HG03045 (cell line): ENCODE measurements around the gene ENO3.

Source experiments
- ATAC-seq: cut with Tn5 transposase; IDR thresholded peaks from one replicate; pipeline ENCODE4 v1.9.1; 2021; ENCODE audit warnings: mild to moderate bottlenecking, moderate library complexity; ENCODE audit not compliant: unreplicated experiment

ENO3 gene

GRCh38 chr17:4972752-4973151, 21.8 kb downstream of the ENO3 start:
- ATAC-seq: no peak

DNA sequence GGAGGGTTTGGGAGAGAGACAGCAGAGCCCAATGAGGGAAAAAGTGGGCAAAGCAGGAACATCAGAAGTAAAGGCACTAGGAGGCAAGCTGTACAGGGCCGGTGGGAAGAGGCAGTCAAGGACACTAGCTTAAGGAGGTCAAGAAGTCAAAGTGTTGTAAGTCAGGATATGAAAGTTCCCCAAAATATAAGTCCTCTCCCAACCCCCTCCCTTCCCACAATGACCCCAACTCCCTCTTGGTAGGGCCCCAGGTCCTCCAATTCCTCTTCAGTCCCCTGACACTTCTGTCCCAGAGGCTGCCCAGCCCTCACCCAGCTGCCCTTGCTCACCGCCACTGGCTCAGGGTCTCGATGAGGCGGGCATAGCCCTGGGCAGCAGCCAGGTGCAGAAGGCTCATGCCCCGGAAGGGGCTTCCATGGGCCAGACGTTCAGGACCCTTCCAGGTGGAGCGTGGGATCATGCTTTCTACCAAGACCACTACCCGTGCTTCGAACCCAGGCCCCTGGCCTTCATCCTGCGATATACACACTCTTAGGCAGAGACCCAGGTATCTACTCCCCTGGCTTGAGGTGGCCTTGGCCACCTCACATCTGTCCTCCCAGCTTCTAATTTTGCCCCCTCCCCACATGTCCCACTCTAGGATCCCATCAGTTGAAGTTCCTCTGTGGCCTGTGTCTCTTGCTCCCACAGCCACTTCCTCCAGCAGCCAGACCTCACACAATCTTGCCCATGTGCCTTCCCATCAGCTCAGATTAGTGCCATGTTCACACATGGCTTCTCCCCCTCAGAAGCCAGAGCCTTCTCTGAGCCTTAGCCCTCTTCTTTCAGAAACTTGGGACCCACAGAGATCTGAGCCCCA, 22.6 kb downstream of the ENO3 start:
- no peak for ATAC-seq

- no peak for ATAC-seq
These were observed 23.3 kb downstream of the ENO3 start for GRCh38 chr17:4974115-4974670.

DNA sequence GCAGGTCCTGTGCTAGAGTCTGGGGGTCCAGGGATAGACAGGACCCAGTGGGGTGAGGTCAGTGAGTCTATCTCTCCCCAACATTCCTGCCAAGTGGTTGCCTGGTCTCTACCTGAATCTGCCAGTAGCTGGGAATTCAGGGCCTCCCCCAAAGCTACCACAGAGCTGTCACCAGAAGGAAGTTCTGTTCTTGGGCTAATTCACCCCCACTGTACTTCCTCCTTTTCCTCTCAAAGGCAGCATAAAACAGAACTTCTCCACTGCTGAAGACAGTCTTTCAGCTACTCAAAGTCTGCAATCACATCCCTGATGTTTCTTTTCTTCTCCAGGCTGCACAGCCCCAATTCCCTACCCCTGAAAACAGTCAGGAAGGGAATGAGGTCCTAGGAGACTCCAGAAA, 27.8 kb downstream of the ENO3 start:
- no peak for ATAC-seq

DNA sequence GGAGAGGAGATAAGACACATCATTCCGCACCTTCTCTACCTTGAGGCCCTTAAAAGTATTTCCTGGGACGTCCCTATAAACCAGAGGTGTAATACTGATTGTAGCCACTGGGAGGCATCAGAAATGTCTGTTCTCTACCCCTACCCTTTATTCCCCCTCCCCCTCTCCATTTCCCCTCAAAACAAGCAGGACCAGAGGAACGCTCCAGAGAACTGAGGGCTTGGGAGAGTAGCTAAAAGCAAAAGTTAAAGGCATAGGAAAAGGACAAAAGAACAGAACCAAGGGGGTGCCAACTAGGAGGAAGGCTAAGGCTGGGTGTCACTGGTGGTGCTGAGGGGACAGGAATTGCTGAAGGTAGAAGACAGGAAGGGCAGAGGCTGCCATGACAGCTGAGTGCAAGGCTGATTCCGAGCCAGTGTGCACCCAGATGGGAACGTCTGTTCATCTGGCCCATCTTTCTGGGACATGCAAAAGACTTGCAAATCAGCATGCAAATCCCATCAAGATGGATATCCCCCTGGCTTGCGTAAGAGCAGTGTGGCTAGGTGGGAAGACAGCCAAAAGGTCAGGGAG, 29.8 kb downstream of the ENO3 start:
- ATAC-seq: no peak

DNA sequence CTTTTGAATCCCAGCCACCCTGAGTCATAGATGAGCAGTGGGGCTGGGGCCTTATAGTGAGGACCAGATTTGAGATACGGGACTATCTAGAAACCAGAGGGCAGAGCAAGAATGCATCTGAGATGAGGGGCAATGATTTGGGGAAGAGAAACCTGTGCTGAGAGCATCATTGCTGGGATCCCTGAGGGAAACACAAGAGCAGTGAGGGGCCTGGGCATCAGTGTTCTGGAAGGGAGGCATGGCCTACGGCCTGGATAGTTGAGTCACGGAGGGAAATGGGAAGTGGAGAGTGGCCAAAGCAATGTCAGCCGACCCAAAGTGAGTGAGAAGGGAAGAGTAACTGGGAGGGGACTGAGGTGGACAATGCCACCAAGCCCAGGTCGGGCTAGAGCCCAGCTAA, 31.4 kb downstream of the ENO3 start:
- no peak for ATAC-seq

GRCh38 chr17:4986403-4986802, 35.5 kb downstream of the ENO3 start:
- no peak for ATAC-seq

DNA sequence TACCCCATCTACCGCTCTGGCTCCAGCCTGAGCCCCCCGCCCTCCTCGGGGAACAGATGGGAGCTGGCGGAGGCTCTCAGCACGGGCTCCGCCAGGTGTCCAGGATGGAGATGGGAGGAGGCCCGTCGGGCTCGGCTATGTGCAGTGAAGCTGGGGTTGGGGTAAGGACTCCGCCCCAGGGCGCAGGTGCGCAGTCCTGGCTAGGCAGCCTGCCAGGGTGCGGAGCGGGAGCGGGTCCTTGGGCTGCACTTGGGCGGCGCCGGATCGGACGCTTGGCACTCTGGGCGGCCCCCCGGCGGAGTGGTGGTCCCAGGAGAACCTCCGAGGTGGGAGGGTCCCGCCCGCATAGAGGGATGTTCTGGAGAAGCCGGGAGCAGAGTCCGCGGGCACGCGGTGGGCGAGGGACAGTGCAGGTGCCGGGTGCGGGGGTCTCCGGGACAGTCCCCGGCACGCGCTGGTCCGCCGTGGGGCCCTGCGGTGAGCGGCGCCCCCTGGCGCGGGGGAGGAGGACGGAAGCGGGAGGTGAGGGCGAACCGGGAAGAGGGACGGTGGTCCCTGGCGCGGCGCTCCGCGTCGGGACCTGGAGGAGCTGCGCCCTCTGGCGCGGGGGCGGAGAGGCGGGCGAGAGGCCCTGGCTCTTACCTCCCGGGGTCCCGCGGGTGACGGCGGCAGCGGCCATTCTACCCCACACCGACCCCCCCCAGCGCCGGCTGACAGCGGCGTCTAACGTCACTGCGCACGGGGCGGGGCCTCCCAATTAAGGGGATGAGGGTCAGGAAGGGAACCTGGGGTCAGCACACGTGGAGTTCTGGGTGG, 36.2 kb downstream of the ENO3 start, which contains the start of gene CAMTA2:
Gene CAMTA2 (minus strand): TSS at position 725 of the 816 bp plus-strand sequence. CDS start 1,453 bp downstream, outside the sequence.
- peak; percentile 71 for ATAC-seq

- no peak for ATAC-seq
These were observed 37.0 kb downstream of the ENO3 start for GRCh38 chr17:4987767-4988567.

DNA sequence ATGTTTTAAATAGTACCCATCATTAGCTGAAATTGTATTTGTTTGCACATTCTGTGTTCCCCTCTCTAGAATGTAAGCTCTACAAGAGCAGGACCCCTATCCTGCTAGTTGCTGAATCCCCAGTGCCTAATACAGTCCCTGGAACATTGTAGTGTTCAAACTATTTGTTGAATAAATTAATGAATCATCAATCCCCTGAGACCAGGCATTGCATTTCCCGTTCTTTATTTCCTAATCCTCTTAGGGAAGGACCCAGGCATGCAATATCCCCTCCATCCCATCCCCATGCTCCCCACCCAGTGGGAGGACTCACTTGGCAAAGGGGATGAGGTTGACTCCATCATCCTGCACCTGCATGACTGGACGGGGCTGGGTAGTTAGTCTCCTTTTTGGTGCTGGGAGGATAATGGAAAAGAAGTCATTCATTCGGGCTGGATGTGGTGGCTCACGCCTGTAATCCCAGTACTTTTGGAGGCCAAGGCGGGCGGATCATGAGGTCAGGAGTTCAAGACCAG, 43.2 kb downstream of the ENO3 start:
- no peak for ATAC-seq

GRCh38 chr17:4997302-4998026, 46.5 kb downstream of the ENO3 start, which contains the start of the genes INCA1 and KIF1C:
TSS of gene INCA1 (minus strand) at chr17:4997522. CDS start at chr17:4994437, 3,085 bp downstream.
TSS of gene KIF1C (plus strand) at chr17:4997950. CDS start at chr17:5000247, 2,297 bp downstream.
- ATAC-seq: peak; percentile 83

DNA sequence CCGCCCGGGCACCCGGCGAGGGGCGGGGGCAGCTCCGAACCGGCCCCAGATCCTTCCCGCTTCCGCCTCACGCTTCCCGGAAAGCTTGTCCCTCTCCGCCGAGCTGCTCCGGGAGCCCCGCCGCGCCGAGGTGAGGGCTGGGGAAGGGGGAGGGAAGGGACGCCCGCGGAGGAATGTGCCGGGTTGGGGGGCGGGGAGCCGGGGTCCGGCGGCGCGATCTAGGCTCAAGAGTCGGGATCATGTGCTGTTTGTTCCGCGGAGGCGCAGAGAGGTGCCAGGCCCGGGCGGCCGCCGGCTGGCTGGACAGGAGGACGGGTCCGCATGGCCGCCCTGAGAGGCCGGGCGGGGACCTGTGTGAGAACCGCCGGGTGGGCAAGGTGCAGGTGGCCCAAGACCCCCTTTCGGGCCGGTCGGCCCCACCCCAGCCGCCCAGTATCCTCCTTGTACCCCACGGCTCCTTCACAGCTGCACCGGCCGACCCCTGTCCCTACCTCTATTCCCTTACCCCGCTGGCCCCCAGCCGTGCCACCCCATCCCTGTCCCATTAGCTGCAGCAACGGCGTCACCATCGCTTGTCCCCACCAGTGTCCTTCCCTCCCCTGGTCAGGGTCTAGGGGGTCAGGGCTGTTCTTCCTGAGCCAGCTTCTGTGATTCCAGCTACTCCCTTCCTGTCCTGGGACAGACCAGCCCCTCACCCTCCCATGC, 47.3 kb downstream of the ENO3 start:
- peak; percentile 10 for ATAC-seq

DNA sequence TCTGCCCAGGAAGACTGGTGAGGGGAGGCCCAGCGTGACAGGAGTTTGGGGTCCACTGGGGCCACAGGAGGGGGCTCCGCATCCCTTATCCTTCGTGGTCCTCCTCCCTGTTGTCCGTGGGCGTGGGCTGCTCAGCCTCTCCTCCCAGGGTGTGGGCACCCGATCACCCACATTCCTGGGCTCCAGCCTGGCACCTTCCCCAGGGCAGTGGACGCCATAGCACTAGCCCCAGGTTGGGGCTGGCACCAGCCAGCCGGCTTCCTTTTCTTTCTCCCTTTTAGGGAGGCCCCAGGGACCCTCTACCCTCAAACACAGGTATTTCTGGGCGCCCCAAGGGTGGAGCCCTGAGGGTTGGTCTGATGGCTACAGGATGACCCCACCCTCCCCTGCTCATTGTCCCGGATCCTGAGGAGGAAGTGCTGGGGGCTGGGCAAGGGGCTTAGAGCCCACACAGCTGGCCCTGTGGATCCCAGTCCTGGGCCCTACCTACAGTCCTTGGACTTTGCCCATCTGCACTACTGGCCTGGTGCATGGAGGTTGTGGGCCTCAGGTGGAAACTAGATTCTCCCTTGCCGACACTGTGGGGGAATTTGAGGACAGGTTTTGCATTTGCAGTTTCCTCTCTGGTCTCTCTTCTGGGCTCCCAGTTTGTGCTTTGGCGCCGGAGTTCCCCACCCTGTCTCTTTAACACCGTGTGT, 48.0 kb downstream of the ENO3 start:
- ATAC-seq: no peak

- ATAC-seq: no peak
These were observed 48.6 kb downstream of the ENO3 start for GRCh38 chr17:4999430-5000093.

- no peak for ATAC-seq
These were observed 49.3 kb downstream of the ENO3 start for GRCh38 chr17:5000237-5000639.

DNA sequence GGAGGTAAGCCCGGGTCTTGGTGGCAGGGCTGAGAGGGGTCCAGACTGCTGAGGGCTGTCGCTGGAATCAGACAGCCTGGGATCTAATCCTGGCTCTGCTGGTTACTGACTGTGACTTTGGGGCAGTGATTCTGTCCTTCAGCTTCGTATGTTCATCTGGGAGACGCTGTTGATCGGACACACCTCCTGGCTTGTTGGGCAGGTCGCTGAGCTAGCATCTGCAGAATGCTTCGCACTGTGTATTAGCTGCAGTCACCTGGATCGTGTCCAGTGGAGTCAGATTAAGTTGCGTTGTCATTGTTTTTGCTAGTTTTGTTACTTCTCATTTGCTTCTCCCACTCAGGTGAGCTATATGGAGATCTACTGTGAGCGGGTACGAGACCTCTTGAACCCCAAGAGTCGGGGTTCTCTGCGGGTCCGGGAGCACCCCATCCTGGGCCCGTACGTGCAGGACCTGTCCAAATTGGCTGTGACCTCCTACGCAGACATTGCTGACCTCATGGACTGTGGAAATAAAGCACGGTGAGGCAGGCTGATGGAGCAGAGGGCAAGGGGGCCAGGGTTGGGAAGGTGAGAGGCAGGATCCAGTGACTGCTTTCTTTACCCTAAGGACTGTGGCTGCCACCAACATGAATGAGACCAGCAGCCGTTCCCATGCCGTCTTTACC, 51.3 kb downstream of the ENO3 start:
- ATAC-seq: no peak
